ENCODE measurements around the gene OBSL1.

OBSL1 gene

DNA sequence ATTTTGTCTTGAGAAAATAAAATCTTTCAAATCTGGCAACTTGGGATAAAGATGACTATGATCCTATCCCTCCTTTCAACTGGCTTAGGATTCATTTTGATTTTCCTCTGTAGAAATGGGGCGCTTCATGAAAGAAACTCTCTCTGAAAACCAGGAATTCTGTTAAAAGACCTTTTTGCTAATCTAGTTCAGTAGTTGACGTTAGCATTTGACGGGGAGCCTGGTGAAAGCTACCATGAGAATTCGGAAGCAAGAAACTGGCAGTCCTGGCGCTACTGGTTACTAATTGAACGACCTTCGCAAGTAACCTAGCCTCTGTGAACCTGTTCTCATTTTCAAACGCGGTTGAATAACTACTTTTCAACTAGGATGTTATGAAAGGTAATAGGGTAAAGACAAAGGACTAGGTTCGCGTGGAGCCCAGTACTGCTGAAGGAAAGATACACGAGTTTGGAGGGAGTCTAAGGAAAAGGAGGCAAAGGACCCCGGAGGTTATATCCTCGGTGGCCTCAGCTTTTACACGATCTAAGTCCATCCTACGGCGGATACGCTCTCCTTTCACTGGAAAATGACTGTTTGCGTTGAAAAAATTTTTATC lies 25.7 kb upstream of the OBSL1 start:
- TF ChIP-seq, protein P1, sequence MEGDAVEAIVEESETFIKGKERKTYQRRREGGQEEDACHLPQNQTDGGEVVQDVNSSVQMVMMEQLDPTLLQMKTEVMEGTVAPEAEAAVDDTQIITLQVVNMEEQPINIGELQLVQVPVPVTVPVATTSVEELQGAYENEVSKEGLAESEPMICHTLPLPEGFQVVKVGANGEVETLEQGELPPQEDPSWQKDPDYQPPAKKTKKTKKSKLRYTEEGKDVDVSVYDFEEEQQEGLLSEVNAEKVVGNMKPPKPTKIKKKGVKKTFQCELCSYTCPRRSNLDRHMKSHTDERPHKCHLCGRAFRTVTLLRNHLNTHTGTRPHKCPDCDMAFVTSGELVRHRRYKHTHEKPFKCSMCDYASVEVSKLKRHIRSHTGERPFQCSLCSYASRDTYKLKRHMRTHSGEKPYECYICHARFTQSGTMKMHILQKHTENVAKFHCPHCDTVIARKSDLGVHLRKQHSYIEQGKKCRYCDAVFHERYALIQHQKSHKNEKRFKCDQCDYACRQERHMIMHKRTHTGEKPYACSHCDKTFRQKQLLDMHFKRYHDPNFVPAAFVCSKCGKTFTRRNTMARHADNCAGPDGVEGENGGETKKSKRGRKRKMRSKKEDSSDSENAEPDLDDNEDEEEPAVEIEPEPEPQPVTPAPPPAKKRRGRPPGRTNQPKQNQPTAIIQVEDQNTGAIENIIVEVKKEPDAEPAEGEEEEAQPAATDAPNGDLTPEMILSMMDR (IDR thresholded peaks at IDR 0.05; ENCODE audit: low read depth, low read length) = no peak
- H3K4me3 ChIP-seq (ENCODE audit: low read depth, low read length) = peak overlapping the region; percentile 69

- TF ChIP-seq, protein P1 (IDR thresholded peaks at IDR 0.05; ENCODE audit: low read depth, low read length) = no peak
Observed at GRCh38 chr2:219595256-219595655, 23.9 kb upstream of the OBSL1 start.

DNA sequence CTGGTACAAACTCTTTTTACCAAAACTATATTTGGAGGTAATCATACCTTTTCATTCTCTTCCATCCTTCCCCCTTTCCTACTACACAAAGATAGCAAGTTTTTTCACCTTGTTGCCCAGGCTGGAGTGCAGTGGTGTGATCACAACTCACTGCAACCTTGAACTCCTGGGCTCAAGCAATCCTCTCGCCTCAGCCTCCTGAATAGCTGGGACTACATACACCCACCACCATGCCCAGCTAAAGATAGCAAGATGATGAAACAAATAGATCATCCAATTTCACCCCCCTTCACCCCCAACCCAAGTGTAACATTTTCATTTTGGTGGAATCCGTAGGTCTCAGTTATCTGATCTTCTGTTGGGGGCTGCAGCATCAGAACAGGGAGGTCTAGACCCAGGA lies 21.8 kb upstream of the OBSL1 start:
- no peak overlapping the region for H3K4me3 ChIP-seq (ENCODE audit: low read depth, low read length)
- TF ChIP-seq, protein P1 (IDR thresholded peaks at IDR 0.05; ENCODE audit: low read depth, low read length) = no peak

More at GRCh38 chr2:219595256-219595655, 23.9 kb upstream of the OBSL1 start:
- H3K4me3 ChIP-seq (ENCODE audit: low read depth, low read length) = no peak overlapping the region

GRCh38 chr2:219592736-219593135 lies 21.4 kb upstream of the OBSL1 start:
- H3K4me3 ChIP-seq (ENCODE audit: low read depth, low read length) = no peak overlapping the region
- TF ChIP-seq, protein P1 (IDR thresholded peaks at IDR 0.05; ENCODE audit: low read depth, low read length) = no peak

DNA sequence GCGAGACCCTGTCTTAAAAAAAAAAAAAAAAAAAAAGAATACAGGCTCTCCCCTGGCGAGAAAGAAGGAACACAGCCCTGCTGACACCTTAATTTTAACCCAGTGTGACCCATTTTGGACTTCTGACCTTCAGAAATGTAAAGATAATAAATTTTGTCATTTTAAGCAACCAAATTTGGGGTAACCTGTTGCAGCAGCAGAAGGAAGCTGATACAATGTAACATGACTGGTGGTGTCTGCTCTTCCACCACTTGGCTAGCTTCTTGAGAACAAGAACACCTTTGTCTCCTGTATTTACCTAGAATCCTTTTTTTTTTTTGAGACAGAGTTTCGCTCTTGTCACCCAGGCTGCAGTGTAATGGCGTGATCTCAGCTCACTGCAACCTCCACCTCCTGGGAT lies 19.8 kb upstream of the OBSL1 start:
- TF ChIP-seq, protein P1 (IDR thresholded peaks at IDR 0.05; ENCODE audit: low read depth, low read length) = no peak
- no peak overlapping the region for H3K4me3 ChIP-seq (ENCODE audit: low read depth, low read length)

DNA sequence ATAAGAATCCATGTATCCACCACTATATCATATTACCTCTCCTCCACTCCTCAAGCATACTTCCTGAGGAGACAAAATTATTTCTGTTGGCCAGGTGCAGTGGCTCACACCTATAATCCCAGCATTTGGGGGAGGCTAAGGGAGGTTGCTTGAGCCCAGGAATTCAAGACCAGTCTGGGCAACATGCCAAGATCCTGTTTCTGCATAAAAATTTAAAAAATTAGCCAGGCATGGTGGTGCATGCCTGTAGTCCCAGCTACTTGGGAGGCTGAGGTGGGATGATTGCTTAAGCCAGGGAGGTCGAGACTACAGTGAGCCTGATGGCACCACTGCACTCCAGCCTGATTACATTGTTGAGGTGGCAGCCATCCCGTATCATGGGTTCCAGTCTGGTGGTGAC lies 10.0 kb upstream of the OBSL1 start:
- no peak overlapping the region for H3K4me3 ChIP-seq (ENCODE audit: low read depth, low read length)
- TF ChIP-seq, protein P1 (IDR thresholded peaks at IDR 0.05; ENCODE audit: low read depth, low read length) = no peak

- H3K4me3 ChIP-seq (ENCODE audit: low read depth, low read length) = no peak overlapping the region
- TF ChIP-seq, protein P1 (IDR thresholded peaks at IDR 0.05; ENCODE audit: low read depth, low read length) = no peak
Observed at GRCh38 chr2:219578811-219579613, 7.7 kb upstream of the OBSL1 start.

Data from WI38 (cell line).